ENCODE results near the gene EGFL7. TPM values are rescaled to one million over a fixed set of nuclear protein-coding genes. Genes with fewer than 3 reads are reported as not detected.

EGFL7 gene
- total RNA-seq, 1 donor from 2014 or later, result 6.0 TPM

- DNase-seq (ENCODE audit: low read depth), result no peak
Observed at GRCh38 chr9:136643596-136644342, 18.9 kb upstream of the EGFL7 start.

GRCh38 chr9:136644343-136644592 is 18.4 kb upstream of the EGFL7 start:
- peak; percentile 71 for DNase-seq (ENCODE audit: low read depth)

- peak; percentile 36 for DNase-seq (ENCODE audit: low read depth)
Observed at GRCh38 chr9:136644593-136645351, 17.9 kb upstream of the EGFL7 start.

- DNase-seq (ENCODE audit: low read depth), result no peak
Observed at GRCh38 chr9:136645352-136645902, 17.3 kb upstream of the EGFL7 start.

- DNase-seq (ENCODE audit: low read depth), result no peak
Observed at GRCh38 chr9:136645903-136646754, 16.6 kb upstream of the EGFL7 start.

- DNase-seq (ENCODE audit: low read depth), result no peak
Observed at GRCh38 chr9:136646827-136647711, 15.6 kb upstream of the EGFL7 start.

GRCh38 chr9:136648751-136649150 is 14.0 kb upstream of the EGFL7 start:
- DNase-seq (ENCODE audit: low read depth), result no peak

GRCh38 chr9:136650021-136650420 is 12.7 kb upstream of the EGFL7 start:
- DNase-seq (ENCODE audit: low read depth), result no peak

GRCh38 chr9:136650648-136651047 is 12.1 kb upstream of the EGFL7 start:
- DNase-seq (ENCODE audit: low read depth), result no peak

GRCh38 chr9:136651860-136652259 is 10.9 kb upstream of the EGFL7 start:
- DNase-seq (ENCODE audit: low read depth), result no peak

- DNase-seq (ENCODE audit: low read depth), result no peak
Observed at GRCh38 chr9:136653323-136654079, 9.2 kb upstream of the EGFL7 start.

- DNase-seq (ENCODE audit: low read depth), result no peak
Observed at GRCh38 chr9:136654820-136655535, 7.7 kb upstream of the EGFL7 start.

GRCh38 chr9:136655536-136656182 is 7.1 kb upstream of the EGFL7 start:
- DNase-seq (ENCODE audit: low read depth), result no peak

GRCh38 chr9:136656183-136656738 is 6.5 kb upstream of the EGFL7 start:
- no peak for DNase-seq (ENCODE audit: low read depth)

- no peak for DNase-seq (ENCODE audit: low read depth)
Observed at GRCh38 chr9:136656795-136657611, 5.7 kb upstream of the EGFL7 start.

GRCh38 chr9:136657974-136658848 is 4.5 kb upstream of the EGFL7 start:
- no peak for DNase-seq (ENCODE audit: low read depth)

Measured in myocyte (in vitro differentiated cells).